Fibroblast of mammary gland (primary cell): ENCODE data around the gene PDSS2.
A peak's percentile ranks its signal among the peaks of the same experiment; 100 is the strongest.
"Not testable (repeated sequence)": the region's sequence is repeated elsewhere in the genome, so short reads cannot be mapped to it uniquely, and the experiment has no call there.

Experiments
- DNase-seq: peaks from one replicate; pipeline ENCODE4 v3.0.0-alpha.2; 2010; ENCODE audit warnings: low read depth
- H3K4me3 ChIP-seq: 2 replicates; pipeline ENCODE4 v1.5.1; 2011; ENCODE audit warnings: low read depth, mild to moderate bottlenecking, low read length, moderate library complexity; ENCODE audit not compliant: control insufficient read depth
- CTCF ChIP-seq: conservative IDR thresholded peaks from 2 replicates; pipeline ENCODE4 v1.5.1; 2011; ENCODE audit warnings: low read depth, low read length, inconsistent platforms; ENCODE audit not compliant: control insufficient read depth, insufficient read depth

Gene PDSS2

GRCh38 chr6:107280791-107281190, 178.6 kb downstream of the PDSS2 start:
- no peak overlapping the region for H3K4me3 ChIP-seq
- DNase-seq, result no peak
- no peak for TF ChIP-seq CTCF

GRCh38 chr6:107280001-107280400, 179.4 kb downstream of the PDSS2 start:
- not testable (repeated sequence) for H3K4me3 ChIP-seq, DNase-seq

- no peak for TF ChIP-seq CTCF
- DNase-seq, result peak; percentile 25
- H3K4me3 ChIP-seq, result no peak overlapping the region
Observed at GRCh38 chr6:107275330-107275865, 184.0 kb downstream of the PDSS2 start.

GRCh38 chr6:107274288-107274687, 185.1 kb downstream of the PDSS2 start:
- DNase-seq, result no peak
- no peak for TF ChIP-seq CTCF
- H3K4me3 ChIP-seq, result no peak overlapping the region

GRCh38 chr6:107272246-107272645, 187.1 kb downstream of the PDSS2 start:
- DNase-seq, result no peak
- TF ChIP-seq CTCF, result no peak
- no peak overlapping the region for H3K4me3 ChIP-seq

- no peak for TF ChIP-seq CTCF
- no peak for DNase-seq
- H3K4me3 ChIP-seq, result no peak overlapping the region
Observed at GRCh38 chr6:107271208-107271790, 188.1 kb downstream of the PDSS2 start.

GRCh38 chr6:107267634-107268033, 191.7 kb downstream of the PDSS2 start:
- no peak for DNase-seq
- H3K4me3 ChIP-seq, result no peak overlapping the region
- no peak for TF ChIP-seq CTCF
